ENCODE results near the gene ARL6IP4.

DNA sequence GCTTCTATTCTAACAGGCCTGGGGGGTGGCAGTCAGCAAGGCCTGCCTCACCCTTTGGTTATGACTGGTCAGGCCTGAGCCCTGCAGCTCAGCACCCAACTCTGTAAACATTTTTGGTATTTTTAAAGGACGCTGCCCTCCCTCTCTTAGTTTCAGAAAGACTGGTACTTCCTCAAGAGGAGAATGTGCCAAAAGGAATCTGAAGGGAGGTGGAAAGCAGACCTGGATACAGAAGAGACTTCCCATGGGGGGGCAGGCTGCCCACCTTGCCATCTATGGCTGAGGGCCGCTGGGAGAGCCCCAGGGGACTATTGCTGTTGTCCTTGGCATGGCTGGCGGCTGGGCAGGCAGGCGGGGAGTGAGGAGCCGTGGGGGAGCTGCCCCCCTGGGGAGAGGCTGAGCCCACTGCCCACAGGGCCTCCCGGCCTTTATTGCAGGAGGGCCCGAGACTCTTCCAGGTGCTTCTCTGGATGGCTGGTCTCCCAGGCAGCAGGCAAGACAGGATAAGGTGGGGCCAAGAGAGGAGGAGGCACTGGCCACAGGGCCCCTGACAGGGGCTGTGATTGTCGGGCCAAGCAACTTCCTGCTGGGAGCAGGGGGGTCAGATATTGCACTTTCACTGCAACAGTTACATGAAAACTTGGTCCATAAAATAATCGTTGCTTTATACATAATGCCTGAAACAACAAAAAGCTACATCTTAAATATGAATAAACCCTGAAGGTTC is 3.5 kb downstream of the ARL6IP4 start:
- TF ChIP-seq, protein P1, sequence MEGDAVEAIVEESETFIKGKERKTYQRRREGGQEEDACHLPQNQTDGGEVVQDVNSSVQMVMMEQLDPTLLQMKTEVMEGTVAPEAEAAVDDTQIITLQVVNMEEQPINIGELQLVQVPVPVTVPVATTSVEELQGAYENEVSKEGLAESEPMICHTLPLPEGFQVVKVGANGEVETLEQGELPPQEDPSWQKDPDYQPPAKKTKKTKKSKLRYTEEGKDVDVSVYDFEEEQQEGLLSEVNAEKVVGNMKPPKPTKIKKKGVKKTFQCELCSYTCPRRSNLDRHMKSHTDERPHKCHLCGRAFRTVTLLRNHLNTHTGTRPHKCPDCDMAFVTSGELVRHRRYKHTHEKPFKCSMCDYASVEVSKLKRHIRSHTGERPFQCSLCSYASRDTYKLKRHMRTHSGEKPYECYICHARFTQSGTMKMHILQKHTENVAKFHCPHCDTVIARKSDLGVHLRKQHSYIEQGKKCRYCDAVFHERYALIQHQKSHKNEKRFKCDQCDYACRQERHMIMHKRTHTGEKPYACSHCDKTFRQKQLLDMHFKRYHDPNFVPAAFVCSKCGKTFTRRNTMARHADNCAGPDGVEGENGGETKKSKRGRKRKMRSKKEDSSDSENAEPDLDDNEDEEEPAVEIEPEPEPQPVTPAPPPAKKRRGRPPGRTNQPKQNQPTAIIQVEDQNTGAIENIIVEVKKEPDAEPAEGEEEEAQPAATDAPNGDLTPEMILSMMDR (IDR thresholded peaks at IDR 0.05; ENCODE audit: low read length), result no peak
- no peak for TF ChIP-seq EZH2phosphoT487 (IDR thresholded peaks at IDR 0.05; ENCODE audit: low read length)

All from MM.1S (cell line).